Measurements from ENCODE around the gene EPG5.

Gene EPG5

DNA sequence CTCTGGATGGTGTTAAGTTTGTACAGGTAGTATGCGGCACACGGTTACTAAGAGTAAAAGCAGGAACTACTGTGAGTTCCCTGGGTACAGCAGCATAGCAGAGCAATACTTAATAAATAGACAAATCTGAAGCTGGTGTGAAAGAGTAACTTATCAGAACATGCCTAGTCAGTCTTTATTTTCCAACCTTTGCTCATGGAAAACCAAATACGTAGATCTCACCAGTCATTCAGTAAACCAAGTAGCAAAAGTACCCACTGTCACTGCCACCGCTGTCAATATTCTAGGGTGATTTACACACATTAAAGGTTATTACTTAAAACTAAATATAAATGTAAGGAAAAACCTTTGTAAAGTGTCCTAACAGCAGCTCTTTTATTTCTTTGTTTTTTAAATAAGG, 106.6 kb downstream of the EPG5 start:
- Mint-ChIP-seq H3K4me1 (no peaks in the 10 kb centered on the region), H3K27me3 (ENCODE audit: low read depth, poor library complexity) (no peaks in the 10 kb centered on the region), H3K4me3 (no peak overlapping the region), H3K36me3 (ENCODE audit: low read depth) (peaks cover 93% of the 10 kb centered on the region), H3K27ac (peak overlapping the region; percentile 49), H3K9me3 (peaks cover 9% of the 10 kb centered on the region)
- DNase-seq: no peak
- TF ChIP-seq, protein P1, sequence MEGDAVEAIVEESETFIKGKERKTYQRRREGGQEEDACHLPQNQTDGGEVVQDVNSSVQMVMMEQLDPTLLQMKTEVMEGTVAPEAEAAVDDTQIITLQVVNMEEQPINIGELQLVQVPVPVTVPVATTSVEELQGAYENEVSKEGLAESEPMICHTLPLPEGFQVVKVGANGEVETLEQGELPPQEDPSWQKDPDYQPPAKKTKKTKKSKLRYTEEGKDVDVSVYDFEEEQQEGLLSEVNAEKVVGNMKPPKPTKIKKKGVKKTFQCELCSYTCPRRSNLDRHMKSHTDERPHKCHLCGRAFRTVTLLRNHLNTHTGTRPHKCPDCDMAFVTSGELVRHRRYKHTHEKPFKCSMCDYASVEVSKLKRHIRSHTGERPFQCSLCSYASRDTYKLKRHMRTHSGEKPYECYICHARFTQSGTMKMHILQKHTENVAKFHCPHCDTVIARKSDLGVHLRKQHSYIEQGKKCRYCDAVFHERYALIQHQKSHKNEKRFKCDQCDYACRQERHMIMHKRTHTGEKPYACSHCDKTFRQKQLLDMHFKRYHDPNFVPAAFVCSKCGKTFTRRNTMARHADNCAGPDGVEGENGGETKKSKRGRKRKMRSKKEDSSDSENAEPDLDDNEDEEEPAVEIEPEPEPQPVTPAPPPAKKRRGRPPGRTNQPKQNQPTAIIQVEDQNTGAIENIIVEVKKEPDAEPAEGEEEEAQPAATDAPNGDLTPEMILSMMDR (IDR thresholded peaks at IDR 0.05): no peak

DNA sequence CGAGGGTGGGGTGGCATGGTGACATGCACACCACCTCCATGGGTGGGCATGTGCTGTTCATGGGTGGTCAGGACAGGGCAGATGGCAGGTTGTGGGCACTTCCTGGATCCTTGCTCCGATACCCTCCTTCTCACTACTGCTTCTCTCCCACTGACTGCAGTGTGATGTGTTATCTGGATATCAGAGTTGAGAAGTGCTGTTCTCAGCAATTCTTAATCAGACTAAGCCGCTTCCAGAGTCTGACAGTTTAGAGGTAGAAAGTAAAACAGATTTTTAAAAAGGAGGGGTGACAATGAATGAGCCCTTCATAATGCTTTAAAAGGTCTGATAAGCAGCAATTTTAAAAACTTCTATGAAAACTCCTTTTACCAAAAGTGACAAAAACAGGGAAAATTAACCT, 107.8 kb downstream of the EPG5 start:
- Mint-ChIP-seq H3K9me3 (peaks cover 6% of the 10 kb centered on the region), H3K27me3 (ENCODE audit: low read depth, poor library complexity) (no peaks in the 10 kb centered on the region), H3K4me3 (no peak overlapping the region), H3K27ac (no peak overlapping the region), H3K36me3 (ENCODE audit: low read depth) (peaks cover 88% of the 10 kb centered on the region), H3K4me1 (no peaks in the 10 kb centered on the region)
- no peak for DNase-seq
- TF ChIP-seq, protein P1 (IDR thresholded peaks at IDR 0.05): no peak

DNA sequence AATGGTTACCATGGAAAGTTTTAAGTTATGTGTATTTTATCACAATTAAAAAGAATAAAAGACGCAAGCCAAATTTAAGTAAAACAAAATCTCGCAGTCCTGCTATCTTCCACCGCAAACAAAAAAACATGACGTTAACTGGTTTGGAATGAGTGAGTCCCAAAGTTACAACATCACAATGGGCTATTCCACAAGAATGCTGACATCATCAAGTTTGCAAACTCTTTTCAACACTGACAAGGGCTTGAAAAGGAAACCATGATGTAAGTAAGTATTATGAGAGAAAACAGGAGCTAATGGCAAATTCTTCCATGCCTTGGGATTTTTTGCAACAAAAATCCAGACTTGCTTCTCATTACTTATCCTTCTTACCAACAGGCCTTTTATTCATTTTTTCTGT, 110.6 kb downstream of the EPG5 start:
- Mint-ChIP-seq H3K9me3 (no peaks in the 10 kb centered on the region), H3K36me3 (ENCODE audit: low read depth) (peaks cover 76% of the 10 kb centered on the region), H3K4me1 (peaks cover 3% of the 10 kb centered on the region), H3K27ac (no peak overlapping the region), H3K27me3 (ENCODE audit: low read depth, poor library complexity) (no peaks in the 10 kb centered on the region), H3K4me3 (no peak overlapping the region)
- no peak for DNase-seq
- TF ChIP-seq, protein P1 (IDR thresholded peaks at IDR 0.05): no peak

DNA sequence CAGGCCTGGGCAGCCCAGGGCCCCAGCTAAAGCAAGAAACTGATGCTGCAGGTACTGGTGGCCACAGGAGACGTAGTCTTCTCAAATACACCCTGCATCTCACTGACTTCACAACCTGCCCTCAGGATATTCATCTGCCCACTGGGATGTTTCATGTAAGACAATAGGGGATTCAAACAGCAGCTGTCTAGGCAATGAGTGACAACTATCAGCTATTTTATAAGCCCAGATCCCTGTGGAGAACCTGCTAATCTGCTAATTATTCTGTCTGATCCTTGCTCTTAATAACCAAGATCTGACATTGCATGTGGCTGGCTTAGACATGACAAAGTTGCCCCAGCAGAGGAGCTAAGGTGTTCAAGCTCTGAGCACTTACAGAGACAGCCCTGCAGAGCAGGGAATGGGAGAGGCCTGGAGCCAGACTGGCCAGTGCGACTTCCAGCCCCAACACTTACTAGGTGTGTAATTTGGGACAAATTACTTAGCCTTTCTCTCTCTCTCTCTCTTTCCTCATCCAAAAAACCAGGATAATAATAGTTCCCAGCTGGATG, 113.0 kb downstream of the EPG5 start:
- Mint-ChIP-seq H3K4me3 (no peak overlapping the region), H3K27ac (no peak overlapping the region), H3K27me3 (ENCODE audit: low read depth, poor library complexity) (peaks cover 4% of the 10 kb centered on the region), H3K4me1 (peaks cover 7% of the 10 kb centered on the region), H3K9me3 (no peaks in the 10 kb centered on the region), H3K36me3 (ENCODE audit: low read depth) (peaks cover 67% of the 10 kb centered on the region)
- TF ChIP-seq, protein P1 (IDR thresholded peaks at IDR 0.05): no peak
- no peak for DNase-seq

DNA sequence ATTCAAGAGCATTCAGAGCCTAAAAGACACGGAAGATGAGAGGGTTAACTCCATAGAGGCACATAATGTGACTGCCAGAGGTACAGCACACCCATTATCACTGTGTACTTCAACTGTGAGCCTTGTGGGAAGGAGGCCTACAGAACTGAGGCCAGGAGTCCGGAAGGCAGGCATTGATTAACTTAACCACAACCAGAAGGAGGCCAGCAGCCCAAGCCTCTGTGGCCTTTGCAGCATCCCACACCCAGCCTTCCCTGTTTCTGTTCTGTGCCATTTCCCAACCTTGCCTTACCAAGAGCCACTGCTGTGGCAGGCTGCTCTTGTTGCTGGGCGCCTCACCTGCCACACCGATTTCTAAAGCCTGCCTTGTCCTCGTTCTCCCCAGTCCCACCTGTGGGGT, 114.5 kb downstream of the EPG5 start:
- peaks cover 60% of the 10 kb centered on the region for H3K36me3 Mint-ChIP-seq (ENCODE audit: low read depth)
- H3K4me1 Mint-ChIP-seq: peaks cover 7% of the 10 kb centered on the region
- H3K9me3 Mint-ChIP-seq: no peaks in the 10 kb centered on the region
- peak overlapping the region; percentile 62 for H3K27ac Mint-ChIP-seq
- H3K27me3 Mint-ChIP-seq (ENCODE audit: low read depth, poor library complexity): peaks cover 4% of the 10 kb centered on the region
- DNase-seq: no peak
- TF ChIP-seq, protein P1 (IDR thresholded peaks at IDR 0.05): no peak
- no peak overlapping the region for H3K4me3 Mint-ChIP-seq

DNA sequence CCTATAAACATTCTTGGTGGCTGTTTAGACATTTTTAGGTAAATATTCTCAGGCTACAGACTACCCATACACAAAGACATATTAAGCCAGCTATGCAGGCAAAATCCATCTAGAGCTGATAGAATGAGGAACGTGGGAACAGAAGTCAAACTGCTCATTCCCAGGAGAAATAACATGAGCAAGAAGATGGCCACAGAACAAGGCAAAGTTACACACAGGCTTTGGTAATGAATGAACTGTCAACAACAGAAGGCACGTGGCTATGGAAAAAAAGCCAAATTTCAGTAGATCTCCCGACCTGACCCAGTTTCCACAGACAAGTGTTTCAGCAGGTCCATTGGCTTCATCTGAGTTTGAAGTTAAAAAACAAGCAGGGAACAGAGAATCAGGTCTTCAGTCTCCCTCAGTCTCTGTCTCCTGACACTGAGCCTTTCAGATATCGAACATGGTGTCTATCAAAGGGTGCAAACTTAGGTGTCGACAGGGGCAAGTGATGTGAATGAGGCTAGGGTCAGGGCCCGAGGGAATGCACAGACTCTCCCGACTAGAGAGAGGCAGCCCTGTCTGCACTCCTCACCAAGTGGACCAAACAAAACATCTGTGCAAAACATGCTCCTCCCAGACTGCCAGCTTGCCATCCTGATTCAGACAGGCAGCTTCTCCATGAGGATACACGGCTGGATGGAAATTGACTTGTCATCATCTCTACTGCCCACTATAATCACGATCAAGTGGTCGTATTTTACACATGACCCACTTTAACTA, 115.8 kb downstream of the EPG5 start:
- no peaks in the 10 kb centered on the region for H3K9me3 Mint-ChIP-seq
- no peak for DNase-seq
- H3K27ac Mint-ChIP-seq: peak overlapping the region; percentile 36
- H3K27me3 Mint-ChIP-seq (ENCODE audit: low read depth, poor library complexity): peaks cover 4% of the 10 kb centered on the region
- H3K4me3 Mint-ChIP-seq: no peak overlapping the region
- TF ChIP-seq, protein P1 (IDR thresholded peaks at IDR 0.05): no peak
- H3K4me1 Mint-ChIP-seq: peaks cover 7% of the 10 kb centered on the region
- H3K36me3 Mint-ChIP-seq (ENCODE audit: low read depth): peaks cover 51% of the 10 kb centered on the region
